GM21360 (cell line): ENCODE data around the gene SLC35F1.
"Not testable (repeated sequence)": the region's sequence is repeated elsewhere in the genome, so short reads cannot be mapped to it uniquely, and the experiment has no call there.

Source experiments
- ATAC-seq: cut with Tn5 transposase; IDR thresholded peaks from one replicate; pipeline ENCODE4 v1.9.1; 2021; ENCODE audit warnings: mild to moderate bottlenecking, moderate library complexity; ENCODE audit not compliant: unreplicated experiment

SLC35F1 gene

DNA sequence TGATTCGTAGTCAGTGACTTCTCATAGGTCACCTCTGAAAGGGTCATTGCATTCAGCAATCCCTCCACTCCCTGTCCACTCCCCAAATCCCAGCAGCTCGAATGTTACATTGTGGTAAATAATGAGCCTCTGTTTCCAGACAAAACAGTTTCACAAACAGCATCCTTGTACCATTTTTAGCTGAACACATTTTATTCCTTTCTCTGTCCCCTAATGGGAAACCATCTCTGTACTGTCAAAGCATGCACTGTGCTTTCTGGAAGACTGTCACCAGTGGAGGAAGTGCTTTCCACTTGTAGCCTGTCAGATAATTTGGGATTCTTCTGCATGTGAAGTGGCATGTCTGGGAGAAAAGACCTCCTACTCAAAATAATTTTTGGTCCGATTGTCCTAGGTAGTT lies 82.0 kb downstream of the SLC35F1 start:
- no peak for ATAC-seq

DNA sequence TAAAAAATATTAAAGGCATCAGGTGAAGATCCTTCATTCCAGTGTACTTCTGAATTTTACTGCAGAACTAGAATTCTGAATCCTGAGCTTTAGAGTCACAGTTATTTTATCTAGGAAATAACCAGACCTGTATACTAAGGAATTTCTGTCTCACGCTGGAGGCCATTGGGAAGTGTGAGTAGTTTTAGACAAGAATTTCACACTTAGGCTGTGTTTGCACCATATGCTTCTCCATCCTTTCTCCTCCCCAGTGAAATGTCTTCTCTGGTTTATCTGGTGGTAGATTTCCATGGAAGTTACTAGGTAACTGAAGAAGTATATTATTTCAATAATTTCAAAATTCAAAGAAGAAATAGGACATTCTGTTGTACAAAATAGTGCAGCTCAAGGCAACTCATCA lies 83.1 kb downstream of the SLC35F1 start:
- ATAC-seq, result no peak

DNA sequence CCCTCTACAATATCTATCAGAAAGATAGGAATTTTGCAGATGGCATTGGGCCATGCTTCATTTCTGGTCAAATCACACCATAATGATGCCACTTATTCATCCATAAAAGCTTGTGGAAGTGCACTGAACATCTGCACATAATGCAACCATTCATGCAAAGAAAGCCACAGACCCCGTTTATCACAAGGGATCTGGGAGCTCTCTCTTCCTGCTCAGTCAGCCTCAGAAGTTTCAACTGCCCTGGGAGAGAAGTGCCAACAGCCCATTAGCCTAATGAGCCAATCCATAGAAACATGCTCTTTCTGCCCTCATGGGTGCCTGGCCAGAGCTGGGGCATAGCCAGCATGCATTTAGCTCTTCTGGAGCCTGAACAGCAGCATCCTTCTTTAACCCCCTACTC lies 85.8 kb downstream of the SLC35F1 start:
- no peak for ATAC-seq

DNA sequence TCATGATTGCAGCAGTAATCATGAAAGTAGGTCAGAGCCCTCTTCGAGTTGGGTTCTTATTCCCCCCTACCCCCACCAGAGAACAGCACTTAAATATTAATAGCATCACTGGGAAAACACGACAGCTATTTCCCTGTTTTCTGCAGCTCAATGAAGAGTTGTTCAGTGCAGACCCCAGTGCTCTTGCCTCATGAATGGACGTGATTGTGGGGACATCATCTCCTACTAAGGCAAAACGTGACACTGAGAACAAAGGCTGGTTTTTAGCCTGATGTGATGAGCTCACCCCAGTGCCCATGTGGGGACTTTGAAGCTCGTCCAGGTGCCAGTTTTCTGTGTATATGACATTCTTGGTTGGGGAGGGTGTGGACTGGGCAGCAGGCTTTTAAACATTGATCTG lies 105.9 kb downstream of the SLC35F1 start:
- ATAC-seq, result no peak

DNA sequence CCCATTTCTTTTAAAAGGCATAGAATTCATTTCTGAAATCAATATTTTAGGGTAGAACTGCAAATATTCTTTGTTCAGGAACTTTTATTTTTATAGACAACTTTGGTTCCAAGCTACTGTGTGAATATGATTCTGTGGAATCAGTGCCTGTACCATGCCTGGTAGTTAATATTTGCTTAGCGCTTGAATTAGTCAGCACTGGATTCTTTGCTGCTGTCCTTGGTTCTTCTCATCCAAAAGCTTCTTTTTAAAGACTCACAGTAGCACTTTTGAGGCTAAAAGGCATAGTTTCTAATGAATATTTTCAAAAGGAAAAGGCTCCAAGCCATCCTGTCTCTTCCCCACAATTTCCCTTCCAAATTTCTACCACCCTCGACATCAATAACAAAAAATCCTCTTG lies 109.5 kb downstream of the SLC35F1 start:
- no peak for ATAC-seq

DNA sequence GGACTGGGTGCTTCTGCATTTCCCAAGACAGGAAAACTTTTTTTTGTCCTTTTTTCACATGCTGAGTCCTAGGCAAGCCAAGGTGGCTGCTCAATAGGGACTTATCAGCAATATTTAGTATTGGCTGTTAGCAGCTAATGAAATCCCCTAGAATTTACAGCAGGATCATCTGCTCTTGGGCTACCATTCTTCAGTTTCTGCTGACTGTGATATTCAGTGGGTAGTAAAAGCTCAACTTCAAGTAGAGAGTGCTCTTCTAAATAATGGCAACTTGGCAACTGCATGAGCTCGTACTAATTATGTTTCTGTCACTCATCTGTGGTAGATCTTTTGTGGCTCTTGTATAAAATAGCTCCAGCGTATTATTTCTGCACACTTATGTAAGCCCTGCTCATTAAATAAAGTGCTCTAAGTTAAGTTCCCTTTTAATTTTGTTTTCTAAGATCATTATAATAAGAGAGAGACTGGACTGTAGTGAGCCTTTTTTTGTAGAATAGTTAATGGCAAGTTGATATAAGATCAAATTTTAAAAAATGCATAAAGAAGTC lies 110.3 kb downstream of the SLC35F1 start:
- ATAC-seq, result no peak

DNA sequence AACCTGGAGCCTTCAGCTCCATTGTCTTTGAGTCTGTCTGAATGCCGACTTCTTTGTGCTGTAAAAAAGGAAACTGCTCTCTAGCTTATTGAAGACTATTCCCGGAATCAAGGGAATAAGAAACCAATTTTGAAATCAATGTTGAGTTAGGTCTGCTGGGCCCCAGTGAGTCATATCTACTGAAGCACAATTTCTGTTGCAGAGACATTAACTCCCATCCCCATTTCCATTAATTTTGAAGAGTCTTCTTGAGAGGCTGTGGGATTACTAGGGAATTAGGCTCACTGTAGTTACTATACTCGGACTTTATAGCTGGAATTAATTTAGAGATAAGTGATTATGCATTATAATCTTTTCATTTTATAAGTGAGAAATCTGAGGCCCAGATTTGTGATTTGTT lies 116.7 kb downstream of the SLC35F1 start:
- ATAC-seq, result no peak

DNA sequence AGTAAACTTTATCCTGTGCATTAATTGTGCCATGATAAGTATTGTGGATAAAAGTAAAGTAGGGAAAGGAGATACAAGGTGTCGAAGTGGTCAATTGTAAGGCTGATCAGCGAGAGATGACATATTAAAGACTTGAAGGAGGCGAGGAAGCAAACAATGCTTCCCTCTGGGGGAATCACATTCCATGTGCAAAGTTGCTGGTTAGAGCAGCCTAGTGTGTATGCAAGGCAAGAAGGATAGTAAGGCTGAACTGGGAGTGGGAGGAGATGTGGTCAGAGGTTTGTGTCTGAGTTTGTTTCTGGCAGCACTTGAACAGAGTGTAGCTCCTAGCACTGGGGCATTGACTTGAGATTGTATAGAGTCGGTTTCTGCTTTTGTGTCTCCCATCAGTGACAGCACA lies 122.9 kb downstream of the SLC35F1 start:
- no peak for ATAC-seq

DNA sequence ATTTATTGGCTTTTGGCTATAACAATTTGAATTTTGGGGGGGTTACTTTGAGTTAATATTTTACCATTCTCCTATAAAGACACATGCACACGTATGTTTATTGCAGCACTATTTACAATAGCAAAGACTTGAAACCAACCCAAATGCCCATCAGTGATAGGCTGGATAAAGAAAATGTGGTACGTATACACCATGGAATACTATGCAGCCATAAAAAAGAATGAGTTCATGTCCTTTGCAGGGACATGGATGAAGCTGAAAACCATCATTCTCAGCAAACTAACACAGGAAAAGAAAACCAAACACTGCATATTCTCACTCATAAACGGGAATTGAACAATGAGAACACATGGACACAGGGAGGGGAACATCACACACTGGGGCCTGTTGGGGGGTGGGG lies 130.4 kb downstream of the SLC35F1 start:
- not testable (repeated sequence) for ATAC-seq

DNA sequence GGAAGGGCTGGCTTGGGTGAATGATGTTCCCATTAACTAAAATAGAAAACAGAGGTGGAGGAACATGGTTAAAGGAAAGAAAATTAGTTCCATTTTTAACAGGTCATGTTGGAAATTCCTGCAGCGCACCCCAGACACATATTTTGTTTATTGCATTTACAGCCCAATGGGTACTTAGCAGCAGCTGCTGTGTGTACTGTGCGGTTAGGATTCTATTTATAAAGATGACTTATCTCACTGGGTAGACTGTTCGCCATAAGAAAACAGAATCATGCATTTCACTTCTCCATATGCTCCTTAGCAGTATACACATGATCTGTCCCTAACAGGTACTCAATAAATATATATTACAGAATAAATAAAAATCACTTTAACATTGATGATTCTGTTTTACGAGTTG lies 135.8 kb downstream of the SLC35F1 start:
- ATAC-seq, result peak; percentile 63

DNA sequence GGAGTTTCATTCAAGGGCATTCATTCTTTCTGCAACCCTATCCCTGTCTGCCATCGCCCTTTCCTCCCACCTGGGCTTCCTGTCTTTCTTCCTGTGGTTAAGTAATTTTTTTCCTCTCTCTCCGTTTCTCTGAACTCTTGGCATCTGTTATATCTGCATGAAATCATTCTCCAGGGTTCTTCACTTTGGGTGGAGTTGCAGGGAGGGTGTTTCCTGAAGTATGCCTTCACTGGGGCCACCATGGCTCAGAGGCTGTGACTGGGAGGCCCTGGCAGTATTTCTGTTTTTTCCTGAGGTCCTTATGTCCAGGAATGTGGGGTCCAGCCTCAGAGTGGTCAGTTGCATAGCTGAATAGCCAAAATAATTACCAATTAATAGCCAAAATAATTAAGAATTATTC lies 137.2 kb downstream of the SLC35F1 start:
- ATAC-seq, result no peak

DNA sequence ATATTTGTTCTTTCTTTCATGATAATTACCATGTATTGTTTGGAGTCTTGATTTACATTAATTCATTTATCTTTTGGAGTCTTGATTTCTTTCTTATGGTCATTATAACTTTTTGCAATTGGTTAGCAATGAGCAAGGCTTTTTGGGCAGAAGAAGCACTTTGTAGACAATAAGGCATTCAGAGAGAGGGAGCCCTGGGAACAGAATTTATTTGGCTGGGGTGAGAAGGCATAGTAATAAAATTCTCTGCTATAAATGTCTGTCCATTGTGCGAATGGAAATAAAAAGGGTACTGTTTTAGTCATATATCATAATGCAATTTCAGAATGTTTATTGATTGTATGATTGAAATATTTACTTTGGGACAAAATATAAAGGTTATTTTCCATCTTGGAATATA lies 147.0 kb downstream of the SLC35F1 start:
- ATAC-seq, result no peak

DNA sequence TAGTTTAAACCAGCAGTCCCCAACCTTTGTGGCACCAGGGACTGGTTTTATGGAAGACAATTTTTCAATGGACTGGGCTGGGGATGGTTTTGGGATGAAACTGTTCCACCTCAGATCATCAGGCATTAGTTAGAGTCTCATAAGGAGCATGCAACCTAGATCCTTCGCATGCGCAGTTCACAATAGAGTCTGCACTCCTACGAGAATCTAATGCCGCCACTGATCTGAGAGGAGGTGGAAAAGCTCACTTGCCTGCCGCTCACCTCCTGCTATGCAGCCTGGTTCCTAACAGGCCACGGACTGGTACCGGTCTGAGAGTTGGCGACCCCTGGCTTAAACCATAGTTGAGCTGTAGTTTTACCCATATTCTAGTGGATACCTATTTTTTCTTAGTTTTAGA lies 154.6 kb downstream of the SLC35F1 start:
- no peak for ATAC-seq

DNA sequence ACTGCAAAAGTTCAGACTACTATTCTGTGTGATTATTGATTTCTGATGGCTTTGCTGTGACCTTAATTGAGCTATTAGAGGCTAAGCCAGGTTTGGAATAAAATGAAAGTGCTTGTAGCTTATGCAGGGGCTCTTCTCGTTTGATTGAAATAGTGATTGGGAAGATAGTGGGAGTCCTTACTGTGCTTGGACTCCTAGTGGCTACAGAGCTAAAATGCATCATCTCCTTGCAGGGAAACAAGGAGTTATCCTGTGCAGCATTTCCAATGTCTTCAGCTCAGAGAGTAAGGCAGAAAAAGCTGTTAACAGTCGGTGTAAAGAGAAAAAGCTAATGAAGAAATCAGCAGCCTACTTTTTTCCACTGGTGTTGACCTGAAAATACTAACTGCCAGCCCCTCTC lies 173.5 kb downstream of the SLC35F1 start:
- no peak for ATAC-seq

DNA sequence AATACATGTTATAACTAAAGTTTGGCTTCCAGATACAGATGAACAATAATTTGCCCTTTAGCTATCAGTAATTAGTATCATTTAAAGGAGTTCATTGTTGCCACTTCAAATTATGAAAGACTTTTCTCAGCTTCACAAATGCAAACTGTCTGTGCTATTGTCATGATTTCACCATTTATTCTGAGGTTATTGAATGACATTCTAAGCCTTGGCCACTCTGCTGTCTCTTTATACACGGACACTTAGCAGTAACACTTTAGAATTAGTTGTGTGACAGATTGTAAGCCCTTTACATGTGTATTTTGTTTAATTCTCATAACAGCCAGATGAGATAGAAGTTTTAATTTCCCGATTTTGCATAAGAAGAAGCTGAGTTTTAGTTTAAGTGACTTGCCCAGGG lies 176.6 kb downstream of the SLC35F1 start:
- no peak for ATAC-seq

DNA sequence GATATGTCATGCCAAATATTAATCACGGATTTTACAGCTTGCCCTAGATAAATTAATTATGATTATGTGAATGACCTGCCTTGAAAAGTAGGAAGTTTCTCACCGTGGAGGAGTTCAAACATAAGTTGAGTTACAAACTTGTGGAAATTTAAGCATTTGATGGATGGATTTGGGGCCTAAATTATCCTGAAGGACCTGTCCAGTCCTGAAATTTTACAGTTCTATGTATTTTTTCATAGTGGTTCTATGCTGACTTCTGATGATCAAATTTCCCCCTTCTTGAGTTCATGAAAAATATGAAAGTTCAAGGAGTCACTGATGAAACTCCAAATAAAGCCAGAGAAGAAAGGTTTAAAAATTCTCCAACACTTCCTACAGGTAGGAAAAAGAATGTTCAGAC lies 178.6 kb downstream of the SLC35F1 start:
- no peak for ATAC-seq

DNA sequence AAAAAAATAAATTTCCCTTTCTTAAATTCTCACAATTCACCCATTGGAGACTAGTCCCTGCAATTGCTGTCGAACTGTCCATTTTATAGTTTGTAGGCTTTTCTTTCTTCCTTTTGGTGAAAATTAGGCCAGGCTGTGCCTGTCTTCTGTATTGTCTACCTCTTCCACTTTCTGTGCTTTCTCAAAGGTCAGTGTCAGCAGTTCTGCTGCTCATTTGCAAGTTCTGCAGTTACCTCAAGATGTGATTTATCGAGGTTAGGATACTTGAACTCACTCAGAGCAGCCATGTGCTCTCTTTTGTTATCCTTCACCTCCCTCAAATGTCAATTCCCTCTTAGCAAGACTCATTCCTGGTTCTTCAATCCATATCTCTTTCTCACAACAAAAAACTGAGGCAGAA lies 179.1 kb downstream of the SLC35F1 start:
- no peak for ATAC-seq

DNA sequence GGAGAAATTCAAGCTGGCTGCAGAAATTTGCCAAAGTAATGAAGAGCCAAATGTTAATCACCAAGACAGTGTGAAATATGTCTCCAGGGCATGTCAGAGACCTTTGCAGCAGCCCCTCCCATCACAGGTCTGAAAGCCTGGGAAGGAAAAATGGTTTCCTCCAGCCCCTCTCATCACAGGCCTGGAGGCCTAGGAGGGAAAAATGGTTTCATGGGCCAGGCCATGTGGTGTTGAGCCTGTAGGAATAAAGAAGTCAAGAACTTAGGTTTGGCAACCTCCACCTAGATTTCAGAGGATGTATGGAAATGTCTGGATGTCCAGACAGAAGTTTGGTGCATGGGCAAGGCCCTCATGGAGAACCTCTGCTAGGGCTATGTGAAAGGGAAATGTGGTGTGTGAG lies 185.0 kb downstream of the SLC35F1 start:
- no peak for ATAC-seq

DNA sequence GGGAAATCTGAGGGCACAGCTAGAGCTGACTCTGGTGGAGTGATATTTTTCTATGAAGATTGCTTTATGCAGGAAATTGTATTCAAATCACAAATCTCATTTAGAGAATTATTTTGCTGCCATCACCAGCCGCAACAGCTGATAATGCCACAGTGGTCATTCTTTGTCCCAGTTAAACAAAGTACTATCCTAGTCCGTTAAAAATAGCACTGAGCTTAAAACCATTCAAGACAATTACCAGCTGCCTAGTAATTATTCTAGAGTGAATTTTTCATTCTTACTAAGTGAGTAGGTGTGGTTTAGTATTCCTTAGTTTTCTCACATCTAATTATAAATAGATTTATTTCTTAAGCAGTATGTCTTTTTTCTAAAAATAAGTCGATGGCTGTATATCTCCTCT lies 190.5 kb downstream of the SLC35F1 start:
- ATAC-seq, result no peak

DNA sequence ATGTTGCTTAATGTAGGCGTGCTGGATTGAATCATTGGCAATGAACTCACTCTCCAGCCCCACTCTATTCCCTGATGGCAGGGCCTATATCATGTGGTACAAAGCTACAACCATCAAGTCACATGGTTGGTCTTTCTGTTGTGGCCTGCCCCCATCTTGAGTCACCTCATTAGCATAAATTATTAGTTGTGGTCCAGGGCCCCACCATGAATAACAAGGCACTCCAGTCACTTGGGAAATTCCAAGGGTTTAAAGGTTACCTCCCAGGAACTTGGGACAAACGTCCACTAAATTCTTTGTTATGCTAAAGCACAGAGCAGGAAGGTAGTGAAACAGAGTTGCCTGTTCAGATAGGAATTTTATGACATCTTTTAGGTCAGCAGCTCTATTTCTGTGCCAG lies 193.7 kb downstream of the SLC35F1 start:
- no peak for ATAC-seq

DNA sequence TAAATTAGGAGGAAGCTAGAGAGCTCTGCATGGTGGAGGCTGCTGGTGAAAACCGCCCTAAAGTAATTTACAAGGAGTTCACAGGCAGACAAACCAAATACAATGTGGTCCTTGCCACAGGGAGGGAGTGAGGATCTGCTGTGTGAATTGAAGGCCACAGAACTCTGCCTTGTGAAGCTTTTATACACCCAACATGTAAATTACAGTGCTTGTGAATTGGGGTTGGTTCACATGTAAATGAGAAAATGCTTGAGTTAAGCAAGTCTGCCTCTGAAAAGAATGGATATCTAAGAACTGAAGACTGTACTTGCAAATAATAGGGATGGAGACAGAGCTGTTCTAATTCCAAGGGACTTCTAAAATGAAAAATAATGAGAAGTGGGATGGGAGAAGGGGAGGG lies 194.2 kb downstream of the SLC35F1 start:
- ATAC-seq, result no peak

DNA sequence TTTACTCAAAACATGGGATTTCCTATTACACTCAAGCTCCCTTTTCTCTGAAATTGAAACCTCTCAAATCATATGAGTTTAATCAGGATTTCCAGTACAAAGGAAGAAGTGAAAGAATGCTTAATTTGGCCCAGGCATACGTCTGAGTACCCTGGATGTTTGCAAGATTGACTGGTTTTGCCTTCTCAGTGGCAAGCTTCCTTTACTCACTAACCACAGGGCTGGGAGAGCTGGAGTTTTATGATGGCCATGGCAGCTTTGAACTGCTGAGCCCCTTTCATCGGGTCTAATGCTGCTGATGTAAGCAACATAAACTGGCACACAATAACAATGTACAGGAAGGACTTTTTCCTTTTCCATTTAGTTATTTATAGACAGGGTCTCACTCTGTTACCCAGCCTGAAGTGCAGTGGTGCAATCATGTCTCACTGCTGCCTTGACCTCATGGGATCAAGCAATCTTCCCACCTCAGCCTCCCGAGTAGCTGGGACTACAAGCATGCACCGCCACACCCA lies 194.8 kb downstream of the SLC35F1 start:
- no peak for ATAC-seq

DNA sequence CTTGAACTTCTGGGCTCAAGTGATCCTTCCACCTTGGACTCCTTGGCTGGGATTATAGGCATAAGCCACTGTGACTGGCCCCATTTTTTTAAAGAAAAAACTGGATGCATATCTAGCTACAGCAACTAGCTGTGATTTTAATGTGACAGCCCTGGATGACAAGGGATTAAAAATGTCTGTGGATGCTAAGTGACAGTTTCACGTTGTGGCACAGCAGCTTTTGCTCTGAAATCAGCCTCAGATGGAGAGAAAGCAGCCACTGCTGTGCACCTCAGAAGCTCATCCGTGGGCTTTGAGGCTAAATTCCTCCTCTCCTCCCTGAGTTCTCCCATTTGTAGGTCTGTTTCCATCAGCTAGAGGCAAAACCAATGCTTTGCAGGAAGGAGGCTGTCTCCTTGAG lies 195.3 kb downstream of the SLC35F1 start:
- ATAC-seq, result no peak
